Dendritic cell treated with granulocyte-macrophage colony-stimulating factor and Interleukin-4, amounts not matched to agents 40 ng/mL and 50 ng/mL, for 4 days (primary cell): Measurements from ENCODE around the gene DCAF11.

Experiments used
- H3K27ac Mint-ChIP-seq: one replicate; pipeline ENCODE4 v1.8.0; 2022; ENCODE audit warnings: mild to moderate bottlenecking, mixed read lengths
- H3K27me3 Mint-ChIP-seq: one replicate; pipeline ENCODE4 v1.8.0; 2022; ENCODE audit warnings: mild to moderate bottlenecking, mixed read lengths
- H3K36me3 Mint-ChIP-seq: one replicate; pipeline ENCODE4 v1.8.0; 2022; ENCODE audit warnings: low read depth, mixed read lengths
- H3K4me1 Mint-ChIP-seq: one replicate; pipeline ENCODE4 v1.8.0; 2022; ENCODE audit warnings: low read depth, mixed read lengths
- H3K4me3 Mint-ChIP-seq: one replicate; pipeline ENCODE4 v1.8.0; 2022; ENCODE audit warnings: mild to moderate bottlenecking, moderate library complexity, mixed read lengths
- H3K9me3 Mint-ChIP-seq: one replicate; pipeline ENCODE4 v1.8.0; 2022; ENCODE audit warnings: mixed read lengths
- intact Hi-C: fragments of 100-400 bp; cut with micrococcal nuclease; formaldehyde crosslinking; loops from one replicate; pipeline ENCODE4 v1.15.0; 2022

Gene DCAF11

GRCh38 chr14:24084440-24084839 is 30.1 kb upstream of the DCAF11 start:
- Mint-ChIP-seq H3K9me3 (no peaks in the 10 kb centered on the region), H3K4me1 (peaks cover 21% of the 10 kb centered on the region), H3K4me3 (no peak overlapping the region), H3K27ac (no peak overlapping the region), H3K27me3 (peaks cover 48% of the 10 kb centered on the region), H3K36me3 (no peaks in the 10 kb centered on the region)
- intact Hi-C loops, result no loop called here

GRCh38 chr14:24085215-24085614 is 29.4 kb upstream of the DCAF11 start:
- H3K36me3 Mint-ChIP-seq, result no peaks in the 10 kb centered on the region
- peaks cover 40% of the 10 kb centered on the region for H3K27me3 Mint-ChIP-seq
- H3K4me1 Mint-ChIP-seq, result peaks cover 19% of the 10 kb centered on the region
- H3K27ac Mint-ChIP-seq, result peak overlapping the region; percentile 28
- intact Hi-C loops, result no loop called here
- H3K4me3 Mint-ChIP-seq, result no peak overlapping the region
- H3K9me3 Mint-ChIP-seq, result no peaks in the 10 kb centered on the region

- Mint-ChIP-seq H3K27me3 (peaks cover 30% of the 10 kb centered on the region), H3K9me3 (no peaks in the 10 kb centered on the region), H3K4me1 (peaks cover 20% of the 10 kb centered on the region), H3K36me3 (no peaks in the 10 kb centered on the region), H3K4me3 (no peak overlapping the region), H3K27ac (no peak overlapping the region)
- intact Hi-C loops, result no loop called here
These were observed 28.2 kb upstream of the DCAF11 start for GRCh38 chr14:24086193-24086955.

GRCh38 chr14:24087004-24087403 is 27.6 kb upstream of the DCAF11 start:
- no peak overlapping the region for H3K4me3 Mint-ChIP-seq
- H3K36me3 Mint-ChIP-seq, result no peaks in the 10 kb centered on the region
- no peak overlapping the region for H3K27ac Mint-ChIP-seq
- H3K9me3 Mint-ChIP-seq, result no peaks in the 10 kb centered on the region
- H3K4me1 Mint-ChIP-seq, result peaks cover 19% of the 10 kb centered on the region
- intact Hi-C loops, result no loop called here
- H3K27me3 Mint-ChIP-seq, result peaks cover 24% of the 10 kb centered on the region

- no peak overlapping the region for H3K27ac Mint-ChIP-seq
- intact Hi-C loops, result no loop called here
These were observed 26.5 kb upstream of the DCAF11 start for GRCh38 chr14:24088095-24088494.

GRCh38 chr14:24089890-24090289 is 24.7 kb upstream of the DCAF11 start:
- Mint-ChIP-seq H3K27ac (peak overlapping the region; percentile 13), H3K36me3 (peaks cover 8% of the 10 kb centered on the region)
- intact Hi-C loops, result loop anchor here (1.0 to 5.0 kb wide), 3 partner anchors 32 to 518 kb away; no protein-coding TSS in a partner anchor

More at GRCh38 chr14:24088095-24088494, 26.5 kb upstream of the DCAF11 start:
- H3K4me3 Mint-ChIP-seq, result no peak overlapping the region
- peaks cover 27% of the 10 kb centered on the region for H3K4me1 Mint-ChIP-seq
- peaks cover 13% of the 10 kb centered on the region for H3K27me3 Mint-ChIP-seq
- H3K36me3 Mint-ChIP-seq, result no peaks in the 10 kb centered on the region
- no peaks in the 10 kb centered on the region for H3K9me3 Mint-ChIP-seq

GRCh38 chr14:24092110-24092504 is 22.5 kb upstream of the DCAF11 start:
- Mint-ChIP-seq H3K4me1 (peaks cover 49% of the 10 kb centered on the region), H3K9me3 (no peaks in the 10 kb centered on the region), H3K4me3 (no peak overlapping the region), H3K27ac (peak overlapping the region; percentile 88), H3K36me3 (peaks cover 28% of the 10 kb centered on the region), H3K27me3 (no peaks in the 10 kb centered on the region)
- intact Hi-C loops, result loop anchor here (5.0 kb wide), 1 partner anchor 520 kb away; no protein-coding TSS in a partner anchor

More at GRCh38 chr14:24089890-24090289, 24.7 kb upstream of the DCAF11 start:
- Mint-ChIP-seq H3K9me3 (no peaks in the 10 kb centered on the region), H3K27me3 (peaks cover 2% of the 10 kb centered on the region), H3K4me3 (no peak overlapping the region), H3K4me1 (peaks cover 34% of the 10 kb centered on the region)

GRCh38 chr14:24092505-24093206 is 21.9 kb upstream of the DCAF11 start:
- Mint-ChIP-seq H3K27ac (peak overlapping the region; percentile 88), H3K36me3 (peaks cover 32% of the 10 kb centered on the region), H3K9me3 (no peaks in the 10 kb centered on the region), H3K4me1 (peaks cover 49% of the 10 kb centered on the region), H3K4me3 (peak overlapping the region; percentile 90), H3K27me3 (no peaks in the 10 kb centered on the region)
- intact Hi-C loops, result loop anchor here (5.0 kb wide), 1 partner anchor 520 kb away; no protein-coding TSS in a partner anchor

GRCh38 chr14:24093207-24093900 is 21.2 kb upstream of the DCAF11 start:
- no peaks in the 10 kb centered on the region for H3K27me3 Mint-ChIP-seq
- H3K4me1 Mint-ChIP-seq, result peaks cover 55% of the 10 kb centered on the region
- no peaks in the 10 kb centered on the region for H3K9me3 Mint-ChIP-seq
- peak overlapping the region; percentile 88 for H3K27ac Mint-ChIP-seq
- H3K4me3 Mint-ChIP-seq, result peak overlapping the region; percentile 90
- intact Hi-C loops, result loop anchor here (5.0 kb wide), 1 partner anchor 521 kb away; no protein-coding TSS in a partner anchor
- H3K36me3 Mint-ChIP-seq, result peaks cover 39% of the 10 kb centered on the region

- peak within 1 kb of the TSS; percentile 90 for H3K4me3 Mint-ChIP-seq
- no peaks in the 10 kb centered on the region for H3K9me3 Mint-ChIP-seq
- peaks cover 47% of the 10 kb centered on the region for H3K36me3 Mint-ChIP-seq
- intact Hi-C loops, result loop anchor here (1.0 to 5.0 kb wide), 3 partner anchors 20 to 522 kb away; partner anchors contain the start of genes DCAF11, IRF9 and NRL
- peak within 1 kb of the TSS; percentile 88 for H3K27ac Mint-ChIP-seq
- H3K27me3 Mint-ChIP-seq, result no peaks in the 10 kb centered on the region
- H3K4me1 Mint-ChIP-seq, result peaks cover 63% of the 10 kb centered on the region
These were observed 20.4 kb upstream of the DCAF11 start, which contains the start of gene PCK2 for GRCh38 chr14:24093901-24094840. Gene PCK2 (plus strand): TSS chr14:24094311. CDS start chr14:24094406, 95 bp downstream.

- intact Hi-C loops, result loop anchor here (1.0 to 5.0 kb wide), 3 partner anchors 19 to 523 kb away; partner anchors contain the start of genes DCAF11, IRF9 and NRL
- H3K36me3 Mint-ChIP-seq, result peaks cover 54% of the 10 kb centered on the region
- H3K9me3 Mint-ChIP-seq, result no peaks in the 10 kb centered on the region
- peak overlapping the region; percentile 88 for H3K27ac Mint-ChIP-seq
- no peaks in the 10 kb centered on the region for H3K27me3 Mint-ChIP-seq
- peak overlapping the region; percentile 90 for H3K4me3 Mint-ChIP-seq
- H3K4me1 Mint-ChIP-seq, result peaks cover 70% of the 10 kb centered on the region
These were observed 19.7 kb upstream of the DCAF11 start for GRCh38 chr14:24094841-24095270.

- intact Hi-C loops, result no loop called here
- no peaks in the 10 kb centered on the region for H3K9me3 Mint-ChIP-seq
- H3K4me3 Mint-ChIP-seq, result peak overlapping the region; percentile 90
- peaks cover 73% of the 10 kb centered on the region for H3K4me1 Mint-ChIP-seq
- peaks cover 60% of the 10 kb centered on the region for H3K36me3 Mint-ChIP-seq
- no peaks in the 10 kb centered on the region for H3K27me3 Mint-ChIP-seq
- H3K27ac Mint-ChIP-seq, result peak overlapping the region; percentile 88
These were observed 19.1 kb upstream of the DCAF11 start for GRCh38 chr14:24095271-24096068.
